Activated naive CD4-positive, alpha-beta T cell treated with anti-CD3 and anti-CD28 coated beads for 36 hours (primary cell): Measurements from ENCODE around the gene DUS2. TPM values are rescaled to one million over a fixed set of nuclear protein-coding genes. Genes with fewer than 3 reads are reported as not detected.

Source experiments
- CTCF ChIA-PET: fragments of 350-600 bp; sonication (Branson Sonifier 250); formaldehyde crosslinking; loops from one replicate; lab custom pipeline; 2021; ENCODE audit warnings: antibody characterized with exemption; lab: Charles Lee
- DNase-seq: peaks from one replicate; pipeline ENCODE4 v3.0.0-alpha.2; 2020
- H3K27ac Mint-ChIP-seq: one replicate; pipeline ENCODE4 v1.8.0; 2021; ENCODE audit warnings: mild to moderate bottlenecking, mixed read lengths
- H3K27me3 Mint-ChIP-seq: one replicate; pipeline ENCODE4 v1.8.0; 2021; ENCODE audit warnings: low read depth, mixed read lengths
- H3K36me3 Mint-ChIP-seq: one replicate; pipeline ENCODE4 v1.8.0; 2021; ENCODE audit warnings: low read depth, mixed read lengths
- H3K4me1 Mint-ChIP-seq: one replicate; pipeline ENCODE4 v1.8.0; 2021; ENCODE audit warnings: low read depth, mixed read lengths
- H3K4me3 Mint-ChIP-seq: one replicate; pipeline ENCODE4 v1.8.0; 2021; ENCODE audit warnings: mild to moderate bottlenecking, moderate library complexity, mixed read lengths
- H3K9me3 Mint-ChIP-seq: one replicate; pipeline ENCODE4 v1.8.0; 2021; ENCODE audit warnings: mixed read lengths
- intact Hi-C: fragments of 100-400 bp; cut with micrococcal nuclease; formaldehyde crosslinking; loops from one replicate; pipeline ENCODE4 v1.15.1; 2023
- total RNA-seq, 2 experiments: library from RNA; stranded (reverse); gene quantifications; one replicate each; pipeline ENCODE4 v1.2.3, GENCODE V29; 2021

DUS2 gene
- 10 to 100 TPM; 22.9 to 25.2 TPM for total RNA-seq

- DNase-seq: peak; percentile 96
- Mint-ChIP-seq H3K4me3 (peak within 1 kb of the TSS; percentile 99), H3K36me3 (peaks cover 25% of the 10 kb centered on the region), H3K9me3 (no peaks in the 10 kb centered on the region), H3K27ac (peak within 1 kb of the TSS; percentile 94), H3K27me3 (no peaks in the 10 kb centered on the region), H3K4me1 (peaks cover 38% of the 10 kb centered on the region)
- intact Hi-C loops: loop anchor here (1.0 to 5.0 kb wide), 6 partner anchors 30 to 216 kb away; partner anchors contain the start of genes DPEP3, PSMB10, RANBP10 and SLC12A4
- CTCF ChIA-PET: interaction anchor here (1.3 to 1.8 kb wide), 3 partner anchors 18 to 306 kb away, joined by 3 to 6 read pairs (median 4); no protein-coding TSS in a partner anchor
Observed at GRCh38 chr16:68022728-68023537, at the start of gene DUS2, which contains the start of gene DDX28. Gene DUS2, plus strand, starts transcription at chr16:68023284. Its CDS starts 14,740 bp downstream, at chr16:68038024. Gene DDX28, minus strand, starts transcription at chr16:68023232. Its CDS starts 30 bp downstream, at chr16:68023202.

- Mint-ChIP-seq H3K9me3 (no peaks in the 10 kb centered on the region), H3K27ac (no peak overlapping the region), H3K36me3 (no peaks in the 10 kb centered on the region), H3K4me1 (no peaks in the 10 kb centered on the region), H3K27me3 (no peaks in the 10 kb centered on the region), H3K4me3 (no peak overlapping the region)
- intact Hi-C loops: no loop called here
- no peak for DNase-seq
- CTCF ChIA-PET: interaction anchor here (1.1 kb wide), 2 partner anchors 9 to 65 kb away, joined by 3 to 4 read pairs; no protein-coding TSS in a partner anchor
Observed at GRCh38 chr16:67975321-67976105, 47.6 kb upstream of the DUS2 start.

DNA sequence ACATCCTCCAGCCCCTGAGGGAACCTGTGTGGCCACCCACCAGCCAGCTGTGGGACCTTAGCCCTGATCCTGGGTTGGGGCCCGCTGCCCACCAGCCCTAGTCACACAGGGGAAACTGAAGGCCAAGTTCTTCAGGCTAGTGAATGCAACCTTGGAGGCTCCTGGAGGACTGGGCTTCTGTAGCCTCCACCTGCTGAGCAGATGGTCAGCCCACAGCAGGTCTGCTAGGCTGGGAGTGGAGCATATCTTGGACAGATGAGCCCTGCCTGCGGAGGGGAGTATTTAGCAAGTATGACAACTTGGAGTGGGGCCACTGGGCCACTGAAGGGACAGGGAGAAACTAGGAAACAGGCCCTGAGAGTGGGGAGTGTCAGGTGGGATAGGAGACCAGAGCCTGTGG lies 46.9 kb upstream of the DUS2 start:
- Mint-ChIP-seq H3K36me3 (no peaks in the 10 kb centered on the region), H3K27me3 (no peaks in the 10 kb centered on the region), H3K4me3 (no peak overlapping the region), H3K9me3 (no peaks in the 10 kb centered on the region), H3K27ac (no peak overlapping the region), H3K4me1 (no peaks in the 10 kb centered on the region)
- intact Hi-C loops: no loop called here
- CTCF ChIA-PET: interaction anchor here (1.1 kb wide), 2 partner anchors 8 to 64 kb away, joined by 3 to 4 read pairs; no protein-coding TSS in a partner anchor
- no peak for DNase-seq

DNA sequence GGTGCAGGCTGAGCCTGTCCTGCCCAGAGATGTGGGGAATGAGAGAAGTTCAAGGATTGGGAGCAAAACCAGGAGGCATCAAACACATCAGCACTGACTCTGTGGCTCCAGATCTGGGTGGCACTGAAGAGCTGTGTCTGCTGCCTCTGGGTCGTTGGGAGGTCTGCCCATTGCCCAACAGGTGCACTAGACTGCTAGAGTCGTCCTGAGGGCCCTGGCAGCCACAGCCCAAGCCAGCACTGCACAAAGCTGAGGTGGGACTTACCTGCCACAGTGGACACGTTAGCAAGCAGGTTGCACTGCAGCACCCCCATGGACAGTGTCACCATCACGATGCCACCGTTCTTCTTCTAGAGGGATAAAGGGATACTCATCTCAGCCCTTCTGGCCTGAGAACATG lies 46.1 kb upstream of the DUS2 start:
- Mint-ChIP-seq H3K4me1 (no peaks in the 10 kb centered on the region), H3K36me3 (no peaks in the 10 kb centered on the region), H3K9me3 (no peaks in the 10 kb centered on the region), H3K27ac (no peak overlapping the region), H3K4me3 (no peak overlapping the region), H3K27me3 (no peaks in the 10 kb centered on the region)
- CTCF ChIA-PET: no interaction called here
- no peak for DNase-seq
- intact Hi-C loops: no loop called here

- CTCF ChIA-PET: no interaction called here
- Mint-ChIP-seq H3K9me3 (no peaks in the 10 kb centered on the region), H3K4me1 (no peaks in the 10 kb centered on the region), H3K27me3 (no peaks in the 10 kb centered on the region), H3K36me3 (no peaks in the 10 kb centered on the region), H3K4me3 (no peak overlapping the region), H3K27ac (no peak overlapping the region)
- intact Hi-C loops: no loop called here
- no peak for DNase-seq
Observed at GRCh38 chr16:67977469-67978227, 45.4 kb upstream of the DUS2 start.

DNA sequence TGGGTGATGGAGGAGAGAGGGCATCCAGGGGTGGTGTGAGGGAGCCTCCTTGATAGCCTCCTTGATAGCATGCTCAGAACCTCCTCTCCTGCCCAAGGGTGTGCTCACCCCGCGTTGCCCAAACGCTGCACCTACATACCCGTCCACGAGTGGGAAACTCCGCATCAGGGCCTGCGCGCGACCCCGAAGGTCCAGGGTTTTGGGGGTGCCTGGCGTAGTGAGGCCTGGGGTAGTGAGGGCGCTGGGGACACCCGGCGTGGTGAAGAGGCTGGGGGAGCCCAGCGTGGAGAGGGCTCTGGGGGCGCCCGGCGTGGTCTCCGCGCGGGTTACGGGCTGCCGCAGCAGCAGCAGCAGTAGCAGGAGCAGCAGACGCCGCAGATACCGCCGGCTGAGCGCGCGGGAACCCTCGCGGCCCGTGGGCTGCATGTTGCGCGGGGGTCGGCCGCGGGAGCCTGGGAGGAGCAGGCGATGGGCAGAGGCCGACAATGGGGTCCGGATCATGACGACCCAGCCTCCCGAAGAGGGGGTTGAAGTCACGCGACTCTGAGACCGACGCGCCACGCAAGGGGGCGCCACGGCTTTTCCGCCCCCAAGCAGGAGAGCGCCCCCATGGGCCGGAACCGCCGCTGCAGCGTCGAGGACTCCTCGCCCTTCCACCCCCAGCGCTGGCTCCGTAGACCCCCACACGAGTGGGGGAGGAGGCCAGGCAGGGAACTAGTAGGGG lies 43.0 kb upstream of the DUS2 start, which contains the start of gene DPEP3:
DPEP3 (minus strand) TSS at position 545 of the 724 bp plus-strand sequence; CDS start at position 426, 119 bp downstream.
- H3K27ac Mint-ChIP-seq: no peak within 1 kb of the TSS
- no peak for DNase-seq
- no peaks in the 10 kb centered on the region for H3K36me3 Mint-ChIP-seq
- CTCF ChIA-PET: interaction anchor here (0.6 to 1.4 kb wide), 5 partner anchors 18 to 85 kb away, joined by 3 to 4 read pairs (median 3); no protein-coding TSS in a partner anchor
- intact Hi-C loops: loop anchor here (5.0 kb wide), 2 partner anchors 42 to 43 kb away; partner anchors contain the start of genes DDX28, DUS2 and PSMB10
- no peak within 1 kb of the TSS for H3K4me3 Mint-ChIP-seq
- H3K27me3 Mint-ChIP-seq: no peaks in the 10 kb centered on the region
- no peaks in the 10 kb centered on the region for H3K9me3 Mint-ChIP-seq
- peaks cover 24% of the 10 kb centered on the region for H3K4me1 Mint-ChIP-seq

DNA sequence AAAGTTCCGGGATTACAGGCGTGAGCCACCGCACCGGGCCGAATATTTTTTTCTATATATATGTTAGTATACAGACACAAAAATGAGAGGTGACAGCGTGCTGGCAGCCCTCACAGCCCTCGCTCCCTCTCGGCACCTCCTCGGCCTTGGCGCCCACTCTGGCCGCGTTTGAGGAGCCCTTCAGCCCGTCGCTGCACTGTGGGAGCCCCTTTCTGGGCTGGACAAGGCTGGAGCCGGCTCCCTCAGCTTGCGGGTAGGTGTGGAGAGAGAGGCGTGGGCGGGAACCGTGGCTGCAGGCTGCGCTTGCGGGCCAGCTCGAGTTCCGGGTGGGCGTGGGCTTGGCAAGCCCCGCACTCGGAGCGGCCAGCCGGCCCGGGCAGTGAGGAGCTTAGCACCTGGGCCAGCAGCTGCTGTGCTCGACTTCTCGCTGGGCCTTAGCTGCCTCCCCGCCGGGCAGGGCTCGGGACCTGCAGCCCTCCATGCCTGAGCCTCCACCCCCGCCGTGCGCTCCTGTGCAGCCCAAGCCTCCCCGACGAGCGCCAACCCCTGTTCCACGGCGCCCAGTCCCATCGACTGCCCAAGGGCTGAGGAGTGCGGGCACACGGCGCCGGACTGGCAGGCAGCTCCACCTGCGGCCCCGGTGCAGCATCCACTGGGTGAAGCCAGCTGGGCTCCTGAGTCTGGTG lies 40.9 kb upstream of the DUS2 start:
- CTCF ChIA-PET: interaction anchor here (1.1 to 1.2 kb wide), 2 partner anchors 23 to 98 kb away, joined by 3 to 4 read pairs; no protein-coding TSS in a partner anchor
- Mint-ChIP-seq H3K9me3 (no peaks in the 10 kb centered on the region), H3K36me3 (no peaks in the 10 kb centered on the region), H3K4me1 (peaks cover 24% of the 10 kb centered on the region), H3K4me3 (no peak overlapping the region), H3K27ac (no peak overlapping the region), H3K27me3 (no peaks in the 10 kb centered on the region)
- no peak for DNase-seq
- intact Hi-C loops: loop anchor here (5.0 kb wide), 2 partner anchors 40 to 45 kb away; partner anchors contain the start of genes DDX28, DUS2 and PSMB10

DNA sequence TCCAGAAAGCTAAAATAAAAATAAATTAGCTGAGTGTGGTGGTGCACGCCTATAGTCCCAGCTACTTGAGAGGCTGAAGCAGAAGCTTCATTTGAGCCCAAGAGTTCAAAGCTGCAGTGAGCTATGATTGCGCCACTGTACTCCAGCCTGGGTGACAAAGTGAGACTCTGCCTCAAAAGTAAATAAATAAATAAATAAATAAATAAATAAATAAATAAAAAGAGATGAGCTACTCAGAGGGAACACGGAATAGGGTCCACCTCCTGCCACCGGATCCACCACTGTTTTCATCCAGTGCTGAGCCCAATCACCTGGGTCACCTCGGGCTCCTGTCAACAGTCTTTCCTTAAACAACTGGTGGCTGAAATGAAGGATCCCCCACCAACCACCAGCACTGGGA lies 36.1 kb upstream of the DUS2 start:
- Mint-ChIP-seq H3K27ac (no peak overlapping the region), H3K4me3 (no peak overlapping the region), H3K9me3 (no peaks in the 10 kb centered on the region), H3K27me3 (no peaks in the 10 kb centered on the region), H3K36me3 (no peaks in the 10 kb centered on the region), H3K4me1 (peaks cover 24% of the 10 kb centered on the region)
- DNase-seq: no peak
- intact Hi-C loops: no loop called here
- CTCF ChIA-PET: interaction anchor here (0.5 to 1.4 kb wide), 4 partner anchors 11 to 59 kb away, joined by 3 to 5 read pairs (median 3); no protein-coding TSS in a partner anchor

DNA sequence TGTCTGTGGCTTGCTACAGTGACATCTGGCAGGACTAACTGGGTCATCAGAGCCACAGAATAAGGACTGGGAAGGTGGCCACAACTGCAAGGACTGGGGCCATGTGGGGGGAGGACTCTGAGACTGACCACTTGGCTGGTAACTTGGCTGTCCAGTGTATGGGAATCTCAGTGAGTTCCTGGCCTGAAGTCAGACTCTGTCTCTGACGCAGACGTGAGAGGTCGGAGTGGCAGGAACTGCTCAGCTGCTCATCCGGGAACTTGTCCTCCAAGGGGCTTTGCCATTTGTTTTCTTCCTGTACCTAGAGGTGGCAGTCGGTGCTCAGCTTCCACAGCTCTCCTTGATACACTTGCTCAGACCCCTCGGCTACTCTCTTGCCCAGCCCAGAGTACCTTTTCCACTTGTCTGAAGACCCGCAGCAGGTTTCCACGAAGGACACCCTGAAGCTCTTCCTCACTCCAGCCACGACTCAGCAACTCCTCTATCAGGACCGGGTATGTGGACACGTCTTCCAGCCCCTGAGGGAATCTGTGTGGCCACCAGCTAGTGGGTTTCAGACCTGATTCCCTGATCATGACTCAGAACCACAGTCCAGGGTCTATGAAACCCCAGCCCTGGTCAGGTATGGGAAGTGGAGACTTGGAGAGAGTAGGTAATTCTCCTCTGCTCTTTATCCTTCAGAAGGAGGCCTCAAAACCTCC lies 35.5 kb upstream of the DUS2 start:
- H3K27ac Mint-ChIP-seq: peak overlapping the region; percentile 55
- H3K9me3 Mint-ChIP-seq: no peaks in the 10 kb centered on the region
- peaks cover 27% of the 10 kb centered on the region for H3K4me1 Mint-ChIP-seq
- no peaks in the 10 kb centered on the region for H3K27me3 Mint-ChIP-seq
- no peak for DNase-seq
- H3K36me3 Mint-ChIP-seq: no peaks in the 10 kb centered on the region
- CTCF ChIA-PET: interaction anchor here (0.7 to 1.4 kb wide), 3 partner anchors 11 to 53 kb away, joined by 3 read pairs; no protein-coding TSS in a partner anchor
- intact Hi-C loops: no loop called here
- H3K4me3 Mint-ChIP-seq: no peak overlapping the region

GRCh38 chr16:67988675-67989074 lies 34.4 kb upstream of the DUS2 start:
- H3K27me3 Mint-ChIP-seq: no peaks in the 10 kb centered on the region
- H3K9me3 Mint-ChIP-seq: no peaks in the 10 kb centered on the region
- H3K4me1 Mint-ChIP-seq: peaks cover 26% of the 10 kb centered on the region
- CTCF ChIA-PET: interaction anchor here (0.6 to 1.3 kb wide), 2 partner anchors 28 to 52 kb away, joined by 3 to 4 read pairs; no protein-coding TSS in a partner anchor
- no peak overlapping the region for H3K4me3 Mint-ChIP-seq
- intact Hi-C loops: no loop called here
- H3K36me3 Mint-ChIP-seq: no peaks in the 10 kb centered on the region
- no peak for DNase-seq
- no peak overlapping the region for H3K27ac Mint-ChIP-seq
